HL-60 (cell line): ENCODE data around the gene PTPRR.

Experiments used
- DNase-seq, 2 experiments: peaks; one replicate each; pipeline ENCODE4 v3.0.0-alpha.2; 2010 to 2020; ENCODE audit warnings: low read depth in 1 of 2, low spot score in 1 of 2
- H3K27ac ChIP-seq: fragments of 250-450 bp; sonication (Bioruptor Pico); replicated peaks from 2 replicates; pipeline ENCODE4 v1.5.1; 2020; ENCODE audit warnings: mild to moderate bottlenecking, moderate library complexity
- H3K27me3 ChIP-seq: fragments of 250-450 bp; sonication (Bioruptor Pico); 2 replicates; pipeline ENCODE4 v1.5.1; 2021; ENCODE audit warnings: mild to moderate bottlenecking, moderate library complexity; ENCODE audit not compliant: insufficient read depth, poor library complexity, severe bottlenecking
- H3K4me3 ChIP-seq: replicated peaks from 2 replicates; pipeline ENCODE4 v1.5.1; 2011; ENCODE audit warnings: mild to moderate bottlenecking, control low read depth, low read length; ENCODE audit not compliant: insufficient read depth
- CTCF ChIP-seq: IDR thresholded peaks from one replicate; pipeline ENCODE4 v1.5.1; 2011; ENCODE audit warnings: low read length, control low read depth, inconsistent platforms; ENCODE audit not compliant: insufficient read depth
- GABPA ChIP-seq: IDR thresholded peaks from 2 replicates; pipeline ENCODE4 v1.6.1; 2012; ENCODE audit warnings: low read depth
- POLR2AphosphoS5 ChIP-seq: IDR thresholded peaks from 2 replicates; pipeline ENCODE4 v1.6.1; 2012; ENCODE audit warnings: low read depth
- REST ChIP-seq: IDR thresholded peaks from 2 replicates; pipeline ENCODE4 v1.6.1; 2012; ENCODE audit warnings: low read depth; ENCODE audit not compliant: insufficient replicate concordance
- SPI1 ChIP-seq: IDR thresholded peaks from 2 replicates; pipeline ENCODE4 v1.6.1; 2012; ENCODE audit warnings: low read depth, mild to moderate bottlenecking, borderline replicate concordance

PTPRR gene

GRCh38 chr12:70885956-70886355 is 34.6 kb downstream of the PTPRR start:
- Histone ChIP-seq H3K27me3 (no peaks in the 10 kb centered on the region), H3K4me3 (no peak overlapping the region)
- TF ChIP-seq GABPA (no peak), POLR2AphosphoS5 (no peak), SPI1 (no peak), REST (no peak), CTCF (no peak)

GRCh38 chr12:70883855-70884254 is 36.7 kb downstream of the PTPRR start:
- no peak for TF ChIP-seq SPI1
- TF ChIP-seq CTCF, result no peak
- TF ChIP-seq GABPA, result no peak
- no peak for TF ChIP-seq POLR2AphosphoS5
- no peak for TF ChIP-seq REST
- Histone ChIP-seq H3K4me3 (no peak overlapping the region), H3K27me3 (no peaks in the 10 kb centered on the region), H3K27ac (no peak overlapping the region)
- no peak for DNase-seq

More at GRCh38 chr12:70885956-70886355, 34.6 kb downstream of the PTPRR start:
- no peak for DNase-seq
- no peak overlapping the region for H3K27ac ChIP-seq

GRCh38 chr12:70880744-70881143 is 39.8 kb downstream of the PTPRR start:
- Histone ChIP-seq H3K27me3 (no peaks in the 10 kb centered on the region), H3K27ac (no peak overlapping the region), H3K4me3 (no peak overlapping the region)
- no peak for DNase-seq
- TF ChIP-seq GABPA (no peak), REST (no peak), SPI1 (no peak), POLR2AphosphoS5 (no peak), CTCF (no peak)
